ENCODE data around the gene GNG7. TPM values are rescaled to one million over a fixed set of nuclear protein-coding genes. Genes with fewer than 3 reads are reported as not detected.
"Not testable (repeated sequence)": the region's sequence is repeated elsewhere in the genome, so short reads cannot be mapped to it uniquely, and the experiment has no call there.

The GNG7 gene
- total RNA-seq, 4 donors from 2014 or later = 2.1 to 4.3 (median 3.0) TPM

DNA sequence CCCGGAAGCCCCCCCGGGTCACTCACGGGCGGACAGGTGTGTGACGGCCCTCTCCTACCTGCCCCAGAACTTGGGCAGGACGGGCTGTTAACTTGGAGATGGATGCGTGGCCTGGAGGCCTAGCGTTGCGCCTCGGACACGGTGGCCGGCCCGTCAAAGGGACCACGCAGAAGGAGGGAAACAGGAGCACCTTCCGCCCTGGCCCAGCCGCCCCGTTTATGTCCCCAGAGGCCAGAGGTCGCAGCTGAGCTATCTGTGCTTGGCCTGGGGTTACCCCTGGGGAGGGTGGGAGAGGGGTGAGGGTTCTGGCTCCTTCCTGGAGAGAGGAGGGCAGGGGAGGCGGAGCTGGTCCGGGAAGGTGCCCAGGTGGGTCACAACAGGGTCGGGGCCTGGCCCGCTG lies 190.9 kb downstream of the GNG7 start:
- Histone ChIP-seq H3K4me1 (peaks cover 20% of the 10 kb centered on the region), H3K4me3 (no peak overlapping the region), H3K9me3 (no peaks in the 10 kb centered on the region), H3K27me3 (peaks cover 9% of the 10 kb centered on the region), H3K36me3 (no peaks in the 10 kb centered on the region), H3K27ac (no peak overlapping the region)
- DNase-seq (ENCODE audit: low spot score in 2 of 2) = no peak
- no peak for TF ChIP-seq EP300 (IDR thresholded peaks at IDR 0.05)
- TF ChIP-seq POLR2AphosphoS5 (IDR thresholded peaks at IDR 0.05) = no peak
- no peak for TF ChIP-seq POLR2A (IDR thresholded peaks at IDR 0.05)
- TF ChIP-seq, protein P1, sequence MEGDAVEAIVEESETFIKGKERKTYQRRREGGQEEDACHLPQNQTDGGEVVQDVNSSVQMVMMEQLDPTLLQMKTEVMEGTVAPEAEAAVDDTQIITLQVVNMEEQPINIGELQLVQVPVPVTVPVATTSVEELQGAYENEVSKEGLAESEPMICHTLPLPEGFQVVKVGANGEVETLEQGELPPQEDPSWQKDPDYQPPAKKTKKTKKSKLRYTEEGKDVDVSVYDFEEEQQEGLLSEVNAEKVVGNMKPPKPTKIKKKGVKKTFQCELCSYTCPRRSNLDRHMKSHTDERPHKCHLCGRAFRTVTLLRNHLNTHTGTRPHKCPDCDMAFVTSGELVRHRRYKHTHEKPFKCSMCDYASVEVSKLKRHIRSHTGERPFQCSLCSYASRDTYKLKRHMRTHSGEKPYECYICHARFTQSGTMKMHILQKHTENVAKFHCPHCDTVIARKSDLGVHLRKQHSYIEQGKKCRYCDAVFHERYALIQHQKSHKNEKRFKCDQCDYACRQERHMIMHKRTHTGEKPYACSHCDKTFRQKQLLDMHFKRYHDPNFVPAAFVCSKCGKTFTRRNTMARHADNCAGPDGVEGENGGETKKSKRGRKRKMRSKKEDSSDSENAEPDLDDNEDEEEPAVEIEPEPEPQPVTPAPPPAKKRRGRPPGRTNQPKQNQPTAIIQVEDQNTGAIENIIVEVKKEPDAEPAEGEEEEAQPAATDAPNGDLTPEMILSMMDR (IDR thresholded peaks at IDR 0.05) = no peak
- WGBS = 72% methylated on average over 5 of the region's 22 CpGs

DNA sequence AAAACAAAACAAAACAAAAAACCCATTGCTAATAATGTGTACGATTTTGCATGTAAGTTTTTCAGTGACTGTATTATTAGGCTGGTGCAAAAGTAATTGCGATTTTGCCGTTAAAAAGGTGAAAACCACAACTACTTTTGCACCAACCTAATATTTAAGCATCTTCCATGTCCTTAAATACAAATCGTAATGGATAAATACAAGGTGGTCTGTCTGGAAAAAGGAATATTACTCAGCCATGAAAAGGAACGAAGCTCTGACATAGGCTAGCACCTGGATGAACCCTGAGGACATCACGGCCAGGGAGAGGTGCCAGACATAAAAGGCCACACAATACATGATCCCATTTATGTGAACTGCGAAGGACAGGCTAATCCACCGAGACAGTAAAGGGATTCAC lies 193.4 kb downstream of the GNG7 start:
- no peak for DNase-seq (ENCODE audit: low spot score in 2 of 2)
- 86% methylated on average over 8 of the region's 8 CpGs for WGBS
- TF ChIP-seq POLR2AphosphoS5 (IDR thresholded peaks at IDR 0.05) = no peak
- no peak for TF ChIP-seq EP300 (IDR thresholded peaks at IDR 0.05)
- TF ChIP-seq POLR2A (IDR thresholded peaks at IDR 0.05) = no peak
- no peak overlapping the region for H3K4me3 ChIP-seq
- peaks cover 9% of the 10 kb centered on the region for H3K27me3 ChIP-seq
- no peaks in the 10 kb centered on the region for H3K9me3 ChIP-seq
- H3K27ac ChIP-seq = no peak overlapping the region
- no peaks in the 10 kb centered on the region for H3K36me3 ChIP-seq
- peaks cover 23% of the 10 kb centered on the region for H3K4me1 ChIP-seq

DNA sequence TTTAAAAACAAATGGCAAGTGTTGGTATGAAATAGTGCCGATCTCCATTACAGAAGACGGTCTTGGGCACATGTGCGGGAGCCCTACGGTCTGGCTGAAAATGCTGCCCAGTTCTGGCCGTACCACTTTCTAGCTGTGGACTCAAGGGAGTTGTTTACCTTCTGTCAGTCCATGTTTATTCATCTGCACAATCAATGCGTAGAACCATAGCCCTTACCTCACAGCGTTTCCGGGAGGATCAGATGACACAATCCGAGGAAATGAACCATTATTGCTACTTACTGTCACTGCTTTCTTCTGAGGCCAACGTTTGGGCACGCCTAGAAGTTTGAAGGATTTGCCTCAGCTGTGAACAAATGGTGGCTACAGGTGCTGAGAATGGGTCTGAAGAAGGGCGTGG lies 195.4 kb downstream of the GNG7 start:
- peaks cover 23% of the 10 kb centered on the region for H3K4me1 ChIP-seq
- 31% methylated on average over 12 of the region's 12 CpGs for WGBS
- H3K4me3 ChIP-seq = no peak overlapping the region
- no peaks in the 10 kb centered on the region for H3K36me3 ChIP-seq
- no peaks in the 10 kb centered on the region for H3K9me3 ChIP-seq
- H3K27me3 ChIP-seq = no peaks in the 10 kb centered on the region
- TF ChIP-seq POLR2AphosphoS5 (IDR thresholded peaks at IDR 0.05) = no peak
- no peak for TF ChIP-seq EP300 (IDR thresholded peaks at IDR 0.05)
- no peak for TF ChIP-seq POLR2A (IDR thresholded peaks at IDR 0.05)
- TF ChIP-seq, protein P1 (IDR thresholded peaks at IDR 0.05) = no peak
- no peak for DNase-seq (ENCODE audit: low spot score in 2 of 2)
- no peak overlapping the region for H3K27ac ChIP-seq

DNA sequence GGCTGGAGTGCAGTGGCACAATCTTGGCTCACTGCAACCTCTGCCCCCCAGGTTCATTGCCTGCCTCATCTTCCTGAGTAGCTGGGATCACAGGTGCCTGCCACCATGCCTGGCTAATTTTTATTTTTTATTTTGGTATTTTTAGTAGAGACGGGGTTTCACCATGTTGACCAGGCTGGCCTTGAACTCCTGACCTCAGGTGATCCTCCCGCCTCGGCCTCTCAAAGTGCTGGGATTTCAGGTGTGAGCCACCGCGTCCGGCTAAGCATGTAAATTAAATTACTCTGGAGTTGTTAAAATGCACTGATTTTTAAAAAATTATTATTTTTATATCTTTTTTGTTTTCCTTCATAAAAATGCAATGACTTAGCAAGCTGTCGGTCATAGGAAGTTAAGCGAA lies 195.8 kb downstream of the GNG7 start:
- peaks cover 23% of the 10 kb centered on the region for H3K4me1 ChIP-seq
- not testable (repeated sequence) for DNase-seq (ENCODE audit: low spot score in 2 of 2); H3K27me3 ChIP-seq; H3K36me3 ChIP-seq; H3K9me3 ChIP-seq; H3K27ac ChIP-seq; H3K4me3 ChIP-seq
- WGBS = 89% methylated on average over 8 of the region's 8 CpGs

DNA sequence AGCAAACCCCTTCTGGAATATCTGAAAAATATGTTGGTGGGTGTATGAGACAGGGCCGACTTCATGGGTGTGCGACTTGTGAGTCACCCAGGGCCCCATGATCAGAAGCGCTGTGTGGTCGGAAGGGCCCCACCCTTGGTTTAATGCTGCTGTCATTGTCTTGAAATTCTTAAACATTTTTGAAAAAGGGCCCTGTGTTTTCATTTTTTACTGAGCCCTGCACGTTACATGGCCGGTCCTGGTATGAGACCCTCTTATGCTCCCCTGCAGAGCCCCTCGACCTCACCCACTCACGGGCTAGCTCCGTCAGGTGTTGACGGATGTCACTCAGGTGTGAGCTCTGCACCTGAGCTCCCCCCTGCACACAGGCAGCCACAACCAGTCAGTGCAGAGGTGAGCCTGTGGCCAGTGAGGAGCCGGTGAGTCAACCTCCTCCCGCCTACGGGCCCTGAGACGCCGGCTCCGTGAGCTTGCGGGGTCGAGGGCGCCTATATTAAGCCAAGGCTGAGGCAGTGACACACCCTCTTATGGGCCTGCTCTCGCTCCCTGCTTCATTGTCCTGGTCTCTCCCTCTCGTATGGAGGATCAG lies 198.9 kb downstream of the GNG7 start:
- Histone ChIP-seq H3K4me3 (no peak overlapping the region), H3K9me3 (no peaks in the 10 kb centered on the region), H3K27me3 (no peaks in the 10 kb centered on the region), H3K4me1 (peaks cover 33% of the 10 kb centered on the region), H3K36me3 (no peaks in the 10 kb centered on the region), H3K27ac (peak overlapping the region; percentile 61)
- WGBS = 60% methylated on average over 11 of the region's 21 CpGs
- no peak for DNase-seq (ENCODE audit: low spot score in 2 of 2)
- TF ChIP-seq POLR2A (IDR thresholded peaks at IDR 0.05) = no peak

DNA sequence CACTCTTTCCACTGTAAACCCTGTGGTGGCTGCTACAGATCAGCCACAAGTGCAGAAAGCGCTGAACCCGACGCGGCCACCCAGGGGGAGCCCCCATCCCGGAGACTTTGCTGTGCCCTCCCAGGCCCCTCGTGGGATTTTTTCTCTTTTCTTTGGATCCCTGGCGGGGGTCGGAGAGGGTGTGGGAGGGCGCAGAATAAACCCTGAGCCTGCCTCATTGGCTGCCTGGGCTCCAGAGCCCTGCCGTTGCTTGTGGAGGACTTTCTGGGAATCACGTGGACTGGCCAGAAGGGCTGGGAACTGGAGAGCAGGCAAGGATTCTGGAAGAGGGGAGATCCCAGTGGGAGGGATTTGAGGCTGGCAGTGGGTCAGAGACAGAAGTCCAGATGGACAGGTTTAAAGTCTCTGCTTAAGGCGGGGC lies 201.6 kb downstream of the GNG7 start:
- H3K27ac ChIP-seq = peak overlapping the region; percentile 39
- TF ChIP-seq POLR2AphosphoS5 (IDR thresholded peaks at IDR 0.05) (no peak), POLR2A (IDR thresholded peaks at IDR 0.05) (no peak), EP300 (IDR thresholded peaks at IDR 0.05) (no peak)
- TF ChIP-seq, protein P1 (IDR thresholded peaks at IDR 0.05) = no peak
- H3K27me3 ChIP-seq = no peaks in the 10 kb centered on the region
- DNase-seq (ENCODE audit: low spot score in 2 of 2) = no peak
- H3K9me3 ChIP-seq = no peaks in the 10 kb centered on the region
- WGBS = 61% methylated on average over 12 of the region's 12 CpGs
- H3K4me3 ChIP-seq = no peak overlapping the region
- no peaks in the 10 kb centered on the region for H3K36me3 ChIP-seq
- peaks cover 32% of the 10 kb centered on the region for H3K4me1 ChIP-seq

DNA sequence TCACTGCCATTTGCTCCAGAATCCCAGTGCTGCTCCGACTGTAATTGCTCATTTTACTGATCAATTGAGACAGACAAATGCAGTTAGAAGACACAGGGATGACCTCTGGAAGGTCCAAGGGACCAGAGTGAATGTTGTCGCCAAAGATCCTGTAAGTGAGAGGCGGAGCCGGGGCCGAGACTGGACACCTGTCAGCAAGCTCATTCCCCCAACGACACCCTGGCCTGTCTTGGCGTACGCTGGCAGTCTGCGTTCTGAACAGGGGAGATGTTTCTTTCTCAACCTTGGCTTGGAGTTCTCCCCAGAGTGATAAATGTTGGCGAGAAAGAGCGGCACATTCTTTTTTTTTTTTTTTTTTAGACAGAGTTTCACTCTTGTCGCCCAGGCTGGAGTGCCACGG lies 202.3 kb downstream of the GNG7 start:
- H3K27ac ChIP-seq = peak overlapping the region; percentile 39

More for the DNA sequence above, 202.3 kb downstream of the GNG7 start:
- H3K27me3 ChIP-seq = no peaks in the 10 kb centered on the region
- DNase-seq (ENCODE audit: low spot score in 2 of 2) = no peak
- H3K4me1 ChIP-seq = peaks cover 39% of the 10 kb centered on the region
- no peaks in the 10 kb centered on the region for H3K9me3 ChIP-seq
- no peak overlapping the region for H3K4me3 ChIP-seq
- WGBS = 82% methylated on average over 13 of the region's 13 CpGs
- H3K36me3 ChIP-seq = no peaks in the 10 kb centered on the region
- TF ChIP-seq, protein P1 (IDR thresholded peaks at IDR 0.05) = no peak
- TF ChIP-seq POLR2A (IDR thresholded peaks at IDR 0.05) = no peak
- TF ChIP-seq EP300 (IDR thresholded peaks at IDR 0.05) = no peak
- no peak for TF ChIP-seq POLR2AphosphoS5 (IDR thresholded peaks at IDR 0.05)

All from suprapubic skin (tissue), 4 donors.